Keratinocyte (primary cell): ENCODE data around the gene CCDC8. TPM values are rescaled to one million over a fixed set of nuclear protein-coding genes. Genes with fewer than 3 reads are reported as not detected.

ENCODE experiments used
- DNase-seq: peaks from one replicate; pipeline ENCODE4 v3.0.0-alpha.2; 2011; ENCODE audit warnings: low read depth, missing footprints, low spot score
- FAIRE-seq: peaks from 2 replicates; lab custom pipeline; 2011; peaks lifted over from hg19 to GRCh38; lab: Jason Lieb, UNC
- H2AFZ ChIP-seq: 2 replicates; pipeline ENCODE4 v1.6.0; 2012; ENCODE audit warnings: low read length, control low read depth, inconsistent platforms; ENCODE audit not compliant: control insufficient read depth
- H3K27ac ChIP-seq: 2 replicates; pipeline ENCODE4 v1.5.1; 2011; ENCODE audit warnings: low read length; ENCODE audit not compliant: control insufficient read depth, insufficient read depth
- H3K27me3 ChIP-seq: 3 replicates; pipeline ENCODE4 v1.6.0; 2011; ENCODE audit warnings: low read length; ENCODE audit not compliant: control insufficient read depth, insufficient read depth; ENCODE audit errors: extremely low read depth
- H3K36me3 ChIP-seq, 2 experiments: 2 replicates in 1 of 2; 3 replicates in 1 of 2; pipeline ENCODE4 v1.5.1; 2011; ENCODE audit warnings: low read length in 2 of 2, mild to moderate bottlenecking in 1 of 2; ENCODE audit not compliant: control insufficient read depth in 2 of 2, insufficient read depth in 2 of 2; ENCODE audit errors: extremely low read depth in 1 of 2
- H3K4me1 ChIP-seq: 3 replicates; pipeline ENCODE4 v1.5.1; 2011; ENCODE audit warnings: low read length; ENCODE audit not compliant: control insufficient read depth, insufficient read depth; ENCODE audit errors: extremely low read depth
- H3K4me2 ChIP-seq: 3 replicates; pipeline ENCODE4 v1.6.0; 2011; ENCODE audit warnings: low read depth, low read length; ENCODE audit not compliant: control insufficient read depth, insufficient read depth; ENCODE audit errors: extremely low read depth
- H3K4me3 ChIP-seq, 3 experiments: fragments of 200-600 bp in 1 of 3; sonication (generic) in 1 of 3; 2 replicates in 2 of 3; 3 replicates in 1 of 3; pipeline ENCODE4 v1.5.1; 2011 to 2016; ENCODE audit warnings: low read length in 3 of 3, mild to moderate bottlenecking in 3 of 3, control low read depth in 2 of 3, inconsistent platforms in 1 of 3, low read depth in 1 of 3, mixed read lengths in 1 of 3, mixed run types in 1 of 3, moderate library complexity in 1 of 3; ENCODE audit not compliant: control insufficient read depth in 2 of 3, insufficient read depth in 2 of 3; ENCODE audit errors: extremely low read depth in 1 of 3
- H3K79me2 ChIP-seq: 2 replicates; pipeline ENCODE4 v1.6.0; 2012; ENCODE audit warnings: low read length; ENCODE audit not compliant: control insufficient read depth, insufficient read depth
- H3K9ac ChIP-seq: 3 replicates; pipeline ENCODE4 v1.6.0; 2011; ENCODE audit warnings: low read length; ENCODE audit not compliant: control insufficient read depth, insufficient read depth; ENCODE audit errors: extremely low read depth
- H3K9me1 ChIP-seq: 3 replicates; pipeline ENCODE4 v1.6.0; 2011; ENCODE audit warnings: low read length; ENCODE audit not compliant: control insufficient read depth, insufficient read depth; ENCODE audit errors: extremely low read depth
- H3K9me3 ChIP-seq: 2 replicates; pipeline ENCODE4 v1.5.1; 2012; ENCODE audit warnings: low read depth, low read length; ENCODE audit not compliant: control insufficient read depth
- H4K20me1 ChIP-seq: 3 replicates; pipeline ENCODE4 v1.6.0; 2011; ENCODE audit warnings: low read length; ENCODE audit not compliant: control insufficient read depth, insufficient read depth; ENCODE audit errors: extremely low read depth
- CTCF ChIP-seq, 3 experiments: IDR thresholded peaks in 1 of 3; conservative IDR thresholded peaks in 1 of 3; optimal IDR thresholded peaks in 1 of 3; 2 replicates in 2 of 3; 3 replicates in 1 of 3; pipeline versions ENCODE3 to v1.5.1; 2011; ENCODE audit warnings: low read length in 3 of 3, mild to moderate bottlenecking in 3 of 3, moderate library complexity in 2 of 3, control low read depth in 1 of 3, inconsistent platforms in 1 of 3; ENCODE audit not compliant: insufficient read depth in 2 of 3; ENCODE audit errors: extremely low read depth in 1 of 3
- EZH2 ChIP-seq: IDR thresholded peaks from one replicate; pipeline ENCODE4 v1.6.1; 2012; ENCODE audit warnings: inconsistent platforms, mild to moderate bottlenecking, low read length, moderate library complexity
- dilution Hi-C: fragments of 300-500 bp; cut with MboI; formaldehyde crosslinking; loops from one replicate; pipeline ENCODE4 v1.7.0; 2020; ENCODE audit warnings: low sequenced_read_pairs; ENCODE audit not compliant: extremely low pct_ligation_motif_present
- polyA plus RNA-seq, 5 experiments: library from polyadenylated mRNA; depleted of rRNA in 3 of 5; stranded (reverse) in 3 of 5; stranded (forward) in 1 of 5; unstranded in 1 of 5; fragments of >200 nt; gene quantifications; 1 replicate in 1 of 5; 2 replicates in 3 of 5; 3 replicates in 1 of 5; pipeline versions ENCODE4 v1.2.1 to v1.2.3, GENCODE V29; 2011 to 2012; ENCODE audit warnings: missing spikeins in 2 of 5, low read depth in 1 of 5, low replicate concordance in 1 of 5

CCDC8 gene
- polyA plus RNA-seq, 1 donor (not counting 4 experiments of a cell fraction or from before 2014, with no cell fraction given), result 5.2 TPM

- no peak for TF ChIP-seq EZH2
- Histone ChIP-seq H3K4me2 (no peak overlapping the region), H3K9ac (no peak overlapping the region), H3K9me3 (no peaks in the 10 kb centered on the region), H2AFZ (no peak overlapping the region), H3K4me1 (no peaks in the 10 kb centered on the region), H3K4me3 (no peak overlapping the region), H3K79me2 (peaks cover 2% of the 10 kb centered on the region), H3K9me1 (no peaks in the 10 kb centered on the region), H3K36me3 (peaks cover 14 to 15% of the 10 kb centered on the region in 2 experiments), H3K27ac (no peak overlapping the region), H4K20me1 (no peaks in the 10 kb centered on the region), H3K27me3 (no peaks in the 10 kb centered on the region)
- dilution Hi-C loops, result no loop called here
- DNase-seq, result no peak
- FAIRE-seq, result no peak
Measured at GRCh38 chr19:46380690-46381089, 32.7 kb downstream of the CCDC8 start.

GRCh38 chr19:46378268-46378667, 35.1 kb downstream of the CCDC8 start:
- FAIRE-seq (no peak), DNase-seq (no peak)
- Histone ChIP-seq H3K79me2 (peaks cover 2% of the 10 kb centered on the region), H3K4me3 (no peak overlapping the region), H4K20me1 (peaks cover 17% of the 10 kb centered on the region), H2AFZ (no peak overlapping the region), H3K9me1 (peaks cover 3% of the 10 kb centered on the region), H3K4me2 (no peak overlapping the region), H3K4me1 (peaks cover 14% of the 10 kb centered on the region), H3K36me3 (peaks cover 7 to 12% of the 10 kb centered on the region in 2 experiments), H3K9ac (no peak overlapping the region), H3K9me3 (no peaks in the 10 kb centered on the region), H3K27ac (no peak overlapping the region), H3K27me3 (no peaks in the 10 kb centered on the region)
- TF ChIP-seq EZH2, result no peak
- no peak for TF ChIP-seq CTCF (optimal IDR thresholded peaks at IDR 0.05 in 1 of 3, IDR thresholded peaks at IDR 0.05 in 1 of 3, conservative IDR thresholded peaks at IDR 0.05 in 1 of 3; ENCODE audit: extremely low read depth in 1 of 3, insufficient read depth in 2 of 3, low read length in 3 of 3)
- dilution Hi-C loops, result no loop called here
